Kidney (tissue), 14 donors: ENCODE measurements around the gene PPP1R14C. TPM values are rescaled to one million over a fixed set of nuclear protein-coding genes. Genes with fewer than 3 reads are reported as not detected.
A peak's percentile ranks its signal among the peaks of the same experiment; 100 is the strongest.

Source experiments
- DNase-seq, 5 donors: peaks; one replicate each; pipeline ENCODE4 v3.0.0-alpha.2; 2013 to 2020
- FAIRE-seq: peaks from 2 replicates; lab custom pipeline; 2012; peaks lifted over from hg19 to GRCh38; lab: Jason Lieb, UNC
- H3K27ac ChIP-seq, 2 donors: one replicate each; pipeline ENCODE4 v1.7.0; 2013; ENCODE audit warnings: low read depth in 2 of 2, low read length in 2 of 2, inconsistent platforms in 1 of 2
- H3K27me3 ChIP-seq: one replicate; pipeline ENCODE4 v1.7.1; 2013; ENCODE audit warnings: low read length, inconsistent platforms; ENCODE audit not compliant: control insufficient read depth, insufficient read depth
- H3K36me3 ChIP-seq, 3 donors: one replicate each; pipeline versions ENCODE4 v1.7.0 to v1.7.1; 2013; ENCODE audit warnings: low read length in 3 of 3, control low read depth in 1 of 3, inconsistent platforms in 1 of 3; ENCODE audit not compliant: insufficient read depth in 3 of 3, control insufficient read depth in 2 of 3
- H3K4me1 ChIP-seq, 3 donors: one replicate each; pipeline versions ENCODE4 v1.7.0 to v1.7.1; 2013; ENCODE audit warnings: low read length in 3 of 3, inconsistent platforms in 1 of 3, low read depth in 1 of 3; ENCODE audit not compliant: control insufficient read depth in 2 of 3, insufficient read depth in 2 of 3
- H3K4me3 ChIP-seq, 3 donors: one replicate each; pipeline versions ENCODE4 v1.7.0 to v1.8.1; 2013; ENCODE audit warnings: low read length in 3 of 3, control low read depth in 1 of 3, inconsistent platforms in 1 of 3
- H3K9ac ChIP-seq, 3 donors: one replicate each; pipeline versions ENCODE4 v1.7.0 to v1.7.1; 2013; ENCODE audit warnings: low read length in 3 of 3, control low read depth in 1 of 3, inconsistent platforms in 1 of 3
- H3K9me3 ChIP-seq, 3 donors: one replicate each; pipeline versions ENCODE4 v1.7.0 to v1.7.1; 2013; ENCODE audit warnings: low read length in 3 of 3, control low read depth in 1 of 3, inconsistent platforms in 1 of 3; ENCODE audit not compliant: control insufficient read depth in 2 of 3, insufficient read depth in 1 of 3
- CTCF ChIP-seq: IDR thresholded peaks from 3 replicates; pipeline ENCODE4 v1.5.1; 2012; ENCODE audit warnings: mild to moderate bottlenecking, moderate library complexity, borderline replicate concordance; ENCODE audit not compliant: insufficient read depth; ENCODE audit errors: extremely low read depth
- intact Hi-C: fragments of 100-400 bp; cut with DNase I; formaldehyde crosslinking; loops from one replicate; pipeline ENCODE4 v1.11.1; 2022
- polyA plus RNA-seq: library from polyadenylated mRNA; stranded (reverse); fragments of 350-450 nt; fragmentation: Illumina TruSeq; extraction: RNeasy Lipid Tissue Mini Kit (QIAGEN cat#74804); gene quantifications from one replicate; pipeline ENCODE4 v1.2.3, GENCODE V29; 2014; ENCODE audit warnings: low read depth, low replicate concordance; ENCODE audit not compliant: insufficient read depth
- total RNA-seq: library from RNA; stranded (reverse); fragmentation: NEBNext Ultra II Directional; extraction: Animal tissue kit (Norgen Biotek cat#: 25700); gene quantifications from one replicate; pipeline ENCODE4 v1.2.1, GENCODE V29; 2021
- donor health status: control.
- donor health status: control.
- donor health status: control.
- donor health status: control.
- donor health status: control.
- donor health status: DM: yes; HTN: yes; CAD: no.
- donor health status: Normal renal cell carcinoma (clear cell type).

PPP1R14C gene
- total and polyA plus RNA-seq, 2 donors from 2014 or later: 6.5 to 15.8 TPM

GRCh38 chr6:150201772-150202329, 59.0 kb downstream of the PPP1R14C start:
- Histone ChIP-seq H3K9me3 (no peaks in the 10 kb centered on the region), H3K9ac (no peak overlapping the region), H3K27ac (peak overlapping the region; percentile 38 to 39), H3K4me1 (peaks cover 0 to 16% (median 12%) of the 10 kb centered on the region in 3 donors), H3K4me3 (no peak overlapping the region), H3K36me3 (no peaks in the 10 kb centered on the region), H3K27me3 (no peaks in the 10 kb centered on the region)
- no peak for FAIRE-seq
- TF ChIP-seq CTCF: no peak
- intact Hi-C loops: no loop called here
- peak; percentile 61 to 82 (median 76) for DNase-seq

- DNase-seq: no peak
Measured at GRCh38 chr6:150202404-150202803, 59.6 kb downstream of the PPP1R14C start.

GRCh38 chr6:150202934-150203333, 60.1 kb downstream of the PPP1R14C start:
- peaks cover 0 to 12% (median 9%) of the 10 kb centered on the region in 3 donors for H3K4me1 ChIP-seq
- intact Hi-C loops: no loop called here
- H3K36me3 ChIP-seq: no peaks in the 10 kb centered on the region
- no peaks in the 10 kb centered on the region for H3K9me3 ChIP-seq
- no peak overlapping the region for H3K27ac ChIP-seq
- H3K9ac ChIP-seq: no peak overlapping the region
- no peaks in the 10 kb centered on the region for H3K27me3 ChIP-seq
- no peak for TF ChIP-seq CTCF
- H3K4me3 ChIP-seq: no peak overlapping the region
- DNase-seq: no peak
- no peak for FAIRE-seq

More at GRCh38 chr6:150202404-150202803, 59.6 kb downstream of the PPP1R14C start:
- no peak for TF ChIP-seq CTCF
- FAIRE-seq: no peak
- intact Hi-C loops: no loop called here
- Histone ChIP-seq H3K4me1 (peaks cover 0 to 12% (median 9%) of the 10 kb centered on the region in 3 donors), H3K27me3 (no peaks in the 10 kb centered on the region), H3K9ac (no peak overlapping the region), H3K9me3 (no peaks in the 10 kb centered on the region), H3K27ac (peak overlapping the region in 1 of 2 donors; percentile 39), H3K4me3 (no peak overlapping the region), H3K36me3 (no peaks in the 10 kb centered on the region)
